GM13976 (cell line): ENCODE measurements around the gene SLC37A2.

Experiments
- DNase-seq: peaks from one replicate; pipeline ENCODE4 v3.0.0; 2012; ENCODE audit warnings: low spot score
- CTCF ChIP-seq: IDR thresholded peaks from 2 replicates; pipeline ENCODE4 v1.5.1; 2012; ENCODE audit warnings: borderline replicate concordance, mild to moderate bottlenecking; ENCODE audit not compliant: insufficient read depth; ENCODE audit errors: extremely low read depth, missing control alignments, control extremely low read depth
- in situ Hi-C: fragments of 300-500 bp; cut with MboI; formaldehyde crosslinking; loops from one replicate; pipeline ENCODE4 v1.12.0; 2022; ENCODE audit warnings: low sequenced_read_pairs, mixed read lengths, inconsistent platforms; ENCODE audit not compliant: unreplicated experiment

The SLC37A2 gene

GRCh38 chr11:125105926-125106325 lies 42.8 kb downstream of the SLC37A2 start:
- in situ Hi-C loops, result no loop called here
- no peak for TF ChIP-seq CTCF
- DNase-seq, result no peak

- no peak for DNase-seq
- no peak for TF ChIP-seq CTCF
- in situ Hi-C loops, result no loop called here
Measured at GRCh38 chr11:125108469-125108868, 45.4 kb downstream of the SLC37A2 start.

- no peak for TF ChIP-seq CTCF
- DNase-seq, result no peak
- in situ Hi-C loops, result no loop called here
Measured at GRCh38 chr11:125110506-125110905, 47.4 kb downstream of the SLC37A2 start.

- TF ChIP-seq CTCF, result no peak
- in situ Hi-C loops, result no loop called here
- DNase-seq, result no peak
Measured at GRCh38 chr11:125111001-125111342, 47.9 kb downstream of the SLC37A2 start.

GRCh38 chr11:125111343-125112207 lies 48.5 kb downstream of the SLC37A2 start, which contains the start of gene TMEM218:
TMEM218 (minus strand) TSS chr11:125111626; CDS start chr11:125102241, 9,385 bp downstream.
- TF ChIP-seq CTCF, result no peak
- in situ Hi-C loops, result no loop called here

DNA sequence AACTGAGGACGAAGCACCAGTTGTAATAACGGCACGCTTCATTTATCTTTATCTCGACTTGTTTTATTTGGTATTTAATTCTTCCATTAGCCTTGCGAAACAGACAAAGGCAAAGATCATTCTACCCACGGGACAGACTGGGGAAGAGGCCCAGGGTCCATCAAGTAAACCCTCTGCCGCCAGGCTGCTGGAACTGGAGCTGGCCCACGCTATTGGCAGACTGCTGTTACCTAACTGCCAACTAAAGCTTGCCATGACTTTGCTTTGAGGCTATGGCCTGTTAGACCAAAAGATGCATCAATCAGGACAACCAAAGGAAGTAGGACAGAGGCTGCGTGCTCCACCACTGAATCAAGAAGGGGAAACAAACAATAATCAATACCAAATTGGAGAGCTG lies 49.1 kb downstream of the SLC37A2 start:
- no peak for DNase-seq
- no peak for TF ChIP-seq CTCF
- in situ Hi-C loops, result no loop called here

More at GRCh38 chr11:125111343-125112207, 48.5 kb downstream of the SLC37A2 start, which contains the start of gene TMEM218:
- DNase-seq, result peak; percentile 95
